SHP77 (cell line): Measurements from ENCODE around the gene ENTPD1.
"Not testable (repeated sequence)": the region's sequence is repeated elsewhere in the genome, so short reads cannot be mapped to it uniquely, and the experiment has no call there.

Experiments
- DNase-seq, 2 experiments: peaks; one replicate each; lab custom pipeline; 2025; lab: John Stamatoyannopoulos, UW

Gene ENTPD1, protein sequence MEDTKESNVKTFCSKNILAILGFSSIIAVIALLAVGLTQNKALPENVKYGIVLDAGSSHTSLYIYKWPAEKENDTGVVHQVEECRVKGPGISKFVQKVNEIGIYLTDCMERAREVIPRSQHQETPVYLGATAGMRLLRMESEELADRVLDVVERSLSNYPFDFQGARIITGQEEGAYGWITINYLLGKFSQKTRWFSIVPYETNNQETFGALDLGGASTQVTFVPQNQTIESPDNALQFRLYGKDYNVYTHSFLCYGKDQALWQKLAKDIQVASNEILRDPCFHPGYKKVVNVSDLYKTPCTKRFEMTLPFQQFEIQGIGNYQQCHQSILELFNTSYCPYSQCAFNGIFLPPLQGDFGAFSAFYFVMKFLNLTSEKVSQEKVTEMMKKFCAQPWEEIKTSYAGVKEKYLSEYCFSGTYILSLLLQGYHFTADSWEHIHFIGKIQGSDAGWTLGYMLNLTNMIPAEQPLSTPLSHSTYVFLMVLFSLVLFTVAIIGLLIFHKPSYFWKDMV

DNA sequence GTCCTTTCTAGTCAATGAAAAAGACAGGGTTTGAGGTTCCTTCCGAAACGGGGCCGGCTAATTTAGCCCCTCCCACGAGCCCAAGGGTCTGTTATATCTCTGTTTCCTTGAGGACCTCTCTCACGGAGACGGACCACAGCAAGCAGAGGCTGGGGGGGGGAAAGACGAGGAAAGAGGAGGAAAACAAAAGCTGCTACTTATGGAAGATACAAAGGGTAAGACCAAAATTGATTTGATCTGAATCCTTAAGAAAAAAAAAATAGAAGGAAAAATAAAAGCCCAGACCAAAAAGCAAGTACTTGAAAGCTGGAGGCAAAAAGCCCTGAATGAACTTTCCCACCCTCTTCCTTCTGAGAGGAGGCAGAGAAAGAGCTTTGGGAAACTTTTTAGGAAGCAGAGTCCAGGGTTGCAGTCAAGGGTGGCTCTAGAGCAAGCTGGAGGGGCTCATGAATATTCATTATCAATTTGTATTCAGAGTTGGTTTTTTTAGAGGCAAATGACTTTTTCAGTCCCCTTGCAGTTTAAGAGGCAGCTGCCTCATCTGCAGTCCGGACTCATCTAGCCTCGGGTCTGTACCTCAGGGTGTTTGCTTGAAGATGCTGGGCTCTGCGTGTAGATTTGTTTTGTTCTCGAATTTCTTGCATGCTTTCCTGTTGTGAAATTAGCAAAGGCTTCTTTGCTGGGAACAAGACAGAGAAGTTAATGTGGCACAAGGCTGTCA lies at the start of gene ENTPD1:
ENTPD1 (plus strand) TSS at position 123 of the 721 bp plus-strand sequence; CDS start at position 200, 77 bp downstream.
- DNase-seq: no peak

DNA sequence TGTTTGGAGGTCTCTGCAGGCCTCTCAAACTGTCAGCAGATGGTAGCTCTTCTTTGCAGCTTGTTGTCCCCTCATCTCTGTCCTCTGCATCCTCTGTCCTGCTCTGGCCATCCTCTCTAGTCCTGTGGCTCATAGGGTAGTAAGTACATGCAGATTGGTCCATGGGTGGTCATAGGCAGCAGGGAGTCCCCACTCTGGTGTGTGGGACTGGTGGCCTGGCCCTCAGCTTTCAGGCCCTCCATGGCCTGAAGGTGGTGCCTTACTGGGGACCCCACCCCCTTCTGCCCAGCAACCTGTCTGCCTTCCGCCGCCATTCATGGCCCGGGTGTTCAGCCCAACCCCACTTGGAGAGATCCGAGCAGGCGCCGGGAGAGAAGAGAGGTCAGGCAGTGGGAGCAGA lies 49.4 kb upstream of the ENTPD1 start:
- DNase-seq: no peak

DNA sequence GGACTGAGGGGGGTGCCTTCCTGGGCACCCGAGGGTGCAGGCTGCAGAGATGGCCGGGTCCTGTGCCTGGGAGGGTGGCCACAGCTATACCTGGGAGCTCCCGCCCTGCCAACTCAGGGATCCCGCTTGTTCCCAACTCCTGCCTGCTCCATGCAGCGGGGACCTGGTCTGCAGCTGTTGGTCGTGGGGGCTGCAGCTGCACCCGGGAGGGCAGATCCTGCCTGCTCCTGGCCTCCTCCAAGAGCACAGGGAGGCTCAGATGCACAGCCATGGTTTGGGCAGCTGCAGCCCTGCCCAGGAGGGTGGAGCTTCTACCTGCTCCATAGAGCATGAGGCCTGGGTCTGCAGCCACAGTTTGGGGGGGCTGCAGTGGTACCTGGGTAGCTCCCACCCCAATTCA lies 49.0 kb upstream of the ENTPD1 start:
- DNase-seq: no peak

DNA sequence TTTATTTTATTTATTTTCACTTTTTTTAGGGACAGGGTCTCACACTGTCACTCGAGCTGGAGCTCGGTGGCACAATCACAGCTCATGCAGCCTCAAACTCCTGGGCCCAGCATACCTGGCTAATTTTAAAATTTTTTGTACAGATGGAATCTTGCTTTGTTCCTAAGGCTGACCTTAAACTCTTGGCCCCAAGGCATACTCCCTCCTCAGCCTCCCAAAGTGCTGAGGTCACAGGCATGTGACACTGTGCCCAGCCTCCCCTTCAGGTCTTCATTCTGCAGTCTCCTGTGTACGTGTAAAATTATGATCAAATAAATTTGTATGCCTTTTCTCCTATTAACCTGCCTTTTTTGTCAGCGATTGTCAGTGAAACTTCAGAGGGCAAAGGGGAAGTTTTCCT lies 44.5 kb upstream of the ENTPD1 start:
- no peak for DNase-seq

DNA sequence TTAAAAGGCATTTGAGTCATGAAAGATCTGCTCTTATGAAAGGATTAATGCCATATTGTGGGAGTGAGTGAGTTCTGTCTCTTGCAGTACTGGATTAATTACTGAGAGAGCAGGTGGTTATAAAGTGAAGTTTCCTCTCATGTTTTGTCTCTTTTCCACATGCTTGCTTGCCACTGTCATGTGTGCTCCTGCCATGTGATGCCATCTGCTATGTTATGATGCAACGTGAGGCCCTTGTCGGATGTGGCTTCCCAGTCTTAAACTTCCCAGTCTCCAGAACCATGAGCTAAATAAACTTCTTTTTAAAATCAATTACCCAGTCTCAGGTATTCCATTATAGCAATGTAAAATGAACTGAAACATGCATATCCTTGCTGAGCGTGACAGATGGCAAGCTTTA lies 39.5 kb upstream of the ENTPD1 start:
- DNase-seq: no peak

DNA sequence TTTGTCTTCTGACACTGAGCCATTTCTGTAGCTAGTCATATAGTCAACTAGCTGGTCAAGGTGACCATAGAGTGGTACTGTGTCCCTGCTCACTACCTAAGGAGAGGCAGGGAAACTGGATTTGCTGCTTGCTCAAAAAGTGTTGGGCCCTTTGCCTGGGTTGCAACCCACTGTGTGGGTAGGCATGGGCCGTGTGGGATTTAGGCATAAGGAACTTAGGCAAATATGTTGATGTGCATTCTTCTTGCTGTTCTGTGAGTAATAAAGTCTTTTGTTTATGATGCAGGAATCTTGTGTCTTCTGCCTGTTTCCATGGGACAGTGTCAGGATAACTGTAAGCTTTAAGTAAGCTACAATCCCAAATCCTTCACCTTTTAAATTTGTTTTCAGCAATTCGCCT lies 39.1 kb upstream of the ENTPD1 start:
- no peak for DNase-seq

DNA sequence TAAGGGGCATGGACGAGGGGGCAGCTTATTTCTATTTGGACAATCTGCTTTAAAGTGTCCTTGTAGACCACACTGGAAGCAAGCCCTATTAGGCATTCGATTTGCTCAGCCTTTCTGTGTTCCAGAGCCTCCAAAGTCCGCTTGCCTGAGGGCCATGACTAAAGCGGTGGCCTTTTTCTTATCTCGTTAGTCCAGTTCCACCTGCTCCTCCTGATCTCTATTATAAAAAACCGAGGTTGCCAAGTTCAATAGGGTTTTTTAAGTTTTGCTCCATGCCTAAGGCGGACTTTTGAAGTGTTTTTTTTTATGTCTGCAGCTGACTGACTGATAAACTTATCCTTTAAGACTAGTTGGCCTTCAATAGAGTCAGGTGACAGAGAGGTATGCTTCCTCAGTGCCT lies 35.2 kb upstream of the ENTPD1 start:
- DNase-seq: not testable (repeated sequence)

DNA sequence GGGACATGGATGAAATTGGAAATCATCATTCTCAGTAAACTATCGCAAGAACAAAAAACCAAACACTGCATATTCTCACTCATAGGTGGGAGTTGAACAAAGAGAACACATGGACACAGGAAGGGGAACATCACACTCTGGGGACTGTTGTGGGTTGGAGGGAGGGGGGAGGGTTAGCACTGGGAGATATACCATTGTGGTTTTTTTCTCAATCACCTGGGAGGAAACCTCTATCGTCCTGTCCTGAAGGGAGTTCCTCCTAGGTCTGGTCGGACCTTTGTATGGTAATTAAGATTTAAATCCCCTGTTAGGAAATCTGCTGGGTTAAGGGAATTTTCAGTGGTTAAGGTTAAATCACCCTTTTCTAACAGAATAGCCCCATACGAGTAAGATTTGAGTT lies 33.5 kb upstream of the ENTPD1 start:
- not testable (repeated sequence) for DNase-seq

DNA sequence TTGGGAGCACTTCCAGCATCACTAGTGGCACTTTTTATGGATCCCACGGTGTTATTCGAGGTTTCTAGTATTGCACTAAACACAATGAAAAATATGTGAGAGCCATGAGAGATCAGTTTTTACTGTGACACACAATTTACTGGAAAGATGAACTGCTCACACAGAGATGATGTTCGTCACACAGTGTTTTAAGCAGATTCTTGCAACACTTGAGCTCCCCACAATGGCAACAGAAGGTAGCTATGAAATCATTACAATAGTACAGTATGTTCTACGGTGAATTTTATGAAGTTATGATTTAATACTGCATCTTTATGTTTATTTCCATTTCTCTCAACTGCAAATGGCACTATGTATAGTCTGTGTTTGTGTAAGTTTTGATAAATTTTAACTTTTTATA lies 27.4 kb upstream of the ENTPD1 start:
- DNase-seq: no peak

DNA sequence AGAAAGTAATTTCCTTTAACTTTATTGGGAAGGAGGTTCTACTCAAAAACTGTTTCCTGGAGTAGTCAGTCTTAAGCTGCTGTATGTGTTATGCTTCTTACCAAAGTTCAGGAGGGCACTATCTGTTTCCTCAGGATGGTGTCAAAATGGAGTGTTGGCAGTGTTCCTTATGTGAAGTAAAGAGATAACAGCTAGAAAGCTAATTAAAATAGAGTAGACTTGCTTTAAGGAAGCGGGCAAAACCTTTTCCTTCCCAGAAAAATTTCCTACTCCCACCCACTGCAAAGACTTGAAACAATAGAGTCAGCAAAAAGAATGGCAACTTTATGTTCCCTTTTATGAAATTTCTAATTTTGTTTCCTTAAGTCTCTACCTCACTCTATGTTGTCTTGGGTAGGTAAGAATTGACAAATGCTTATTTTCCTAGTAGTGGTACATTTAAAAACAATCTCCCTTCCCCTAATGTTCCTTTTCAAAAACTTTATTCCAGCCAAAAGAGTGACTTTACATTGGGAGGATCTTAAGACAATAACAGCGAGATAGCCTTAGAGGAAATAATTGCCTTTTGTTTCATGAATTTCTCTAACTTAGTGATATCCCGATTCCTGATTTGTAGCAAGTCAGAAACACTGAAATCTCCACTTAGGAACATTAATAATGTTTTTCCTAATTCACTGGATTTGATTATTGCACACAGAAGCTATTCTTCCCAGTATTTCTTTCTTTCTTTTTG lies 26.5 kb upstream of the ENTPD1 start:
- no peak for DNase-seq

DNA sequence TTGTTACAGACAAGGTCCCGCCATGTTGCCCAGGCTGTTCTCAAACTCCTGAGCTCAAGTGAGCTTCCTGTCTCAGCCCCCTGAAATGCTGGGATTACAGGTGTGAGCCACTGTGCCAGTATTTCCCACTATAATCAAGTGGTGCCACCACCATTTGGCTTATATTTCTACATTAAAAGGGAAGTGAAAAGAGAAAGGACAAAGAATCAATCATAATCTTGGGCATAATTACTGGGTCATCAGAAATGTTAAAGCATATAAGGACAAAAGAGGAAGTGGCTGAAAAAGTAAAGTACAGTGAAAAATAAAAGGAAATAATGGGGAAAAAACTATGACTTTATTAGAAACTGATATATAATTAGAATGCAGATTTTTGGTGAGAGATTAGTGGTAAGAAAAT lies 25.7 kb upstream of the ENTPD1 start:
- DNase-seq: no peak

DNA sequence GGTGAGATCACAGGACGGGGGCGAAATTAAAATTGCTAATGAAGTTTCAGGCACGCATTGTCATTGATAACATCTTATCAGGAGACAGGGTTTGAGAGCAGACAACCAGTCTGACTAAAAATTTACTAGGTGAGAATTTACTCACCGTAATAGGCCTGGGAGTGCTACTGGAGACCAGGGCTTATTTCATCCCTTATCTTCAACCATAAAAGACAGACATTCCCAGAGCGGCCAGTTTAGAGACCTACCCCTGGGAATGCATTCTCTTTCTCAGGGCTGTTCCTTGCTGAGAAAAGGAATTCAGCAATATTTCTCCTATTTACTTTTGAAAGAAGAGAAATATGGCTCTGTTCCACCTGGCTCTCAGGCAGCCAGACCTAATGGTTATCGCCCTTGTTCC lies 23.1 kb upstream of the ENTPD1 start:
- DNase-seq: not testable (repeated sequence)

DNA sequence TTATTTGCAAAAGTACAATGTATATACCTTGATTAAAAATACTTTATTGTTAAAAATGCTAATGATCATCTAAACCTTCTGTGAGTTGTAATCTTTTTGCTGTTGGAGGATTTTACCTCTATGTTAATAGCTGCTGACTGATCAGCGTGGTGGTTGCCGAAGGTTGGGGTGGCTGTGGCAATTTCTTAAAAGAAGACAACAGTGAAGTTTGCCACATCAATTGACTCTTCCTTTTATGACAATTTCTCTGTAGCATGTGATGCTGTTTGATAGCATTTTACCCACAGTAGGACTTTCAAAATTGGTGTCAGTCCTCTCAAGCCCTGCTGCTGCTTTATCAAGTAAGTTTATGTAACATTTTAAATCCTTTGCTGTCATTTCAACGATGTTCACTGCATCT lies 16.9 kb upstream of the ENTPD1 start:
- no peak for DNase-seq

DNA sequence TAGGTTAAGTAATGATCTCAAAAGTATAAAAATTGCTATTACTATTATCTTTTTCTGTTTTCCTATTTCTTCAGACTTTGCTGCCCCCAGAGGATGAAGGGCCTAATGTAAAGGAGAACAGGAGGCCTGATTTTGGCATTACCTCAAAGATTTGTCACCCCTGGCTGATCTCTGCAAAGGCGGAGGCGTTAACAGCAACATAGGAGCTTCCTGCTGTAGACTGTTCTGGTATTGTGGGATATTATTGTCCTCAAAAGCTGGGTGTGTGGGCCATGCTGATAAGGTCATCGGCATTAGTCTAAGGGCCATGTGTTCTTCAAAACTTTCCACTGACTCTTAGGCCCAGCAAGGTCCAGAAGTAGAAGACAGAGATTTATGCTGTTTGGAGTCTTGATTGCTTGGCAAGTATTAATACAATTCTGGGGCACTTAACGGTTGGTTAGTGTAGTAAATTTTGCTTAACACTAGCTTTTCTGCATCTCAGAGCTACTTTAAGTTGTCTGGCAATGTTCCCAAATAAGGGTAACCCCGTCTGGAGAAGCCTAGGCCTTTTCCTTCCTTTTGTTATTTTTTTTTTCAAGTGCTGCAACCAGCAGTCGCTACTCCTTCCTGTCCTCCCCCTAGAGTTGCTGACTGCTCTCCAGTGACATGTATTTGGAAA lies 14.0 kb upstream of the ENTPD1 start:
- DNase-seq: peak; percentile 35 to 44

DNA sequence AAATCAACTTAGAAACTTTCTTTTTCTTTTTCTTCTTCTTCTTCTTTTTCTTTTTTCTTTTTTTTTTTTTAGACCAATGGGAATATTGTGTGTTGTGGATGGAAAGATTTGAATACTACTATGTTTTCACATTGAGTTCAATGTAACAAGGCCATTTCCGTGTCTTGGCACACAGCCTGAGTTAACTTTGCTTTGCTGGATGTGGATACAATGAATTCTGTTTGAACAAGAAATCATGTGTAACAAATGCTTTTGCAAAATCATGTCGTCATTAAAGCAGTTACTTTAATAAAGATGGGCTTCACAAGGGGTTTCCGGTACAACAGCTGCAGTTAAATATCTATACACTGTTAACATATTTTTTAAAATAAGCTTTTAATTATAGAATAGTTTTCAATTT lies 13.5 kb upstream of the ENTPD1 start:
- DNase-seq: peak; percentile 77 to 85

DNA sequence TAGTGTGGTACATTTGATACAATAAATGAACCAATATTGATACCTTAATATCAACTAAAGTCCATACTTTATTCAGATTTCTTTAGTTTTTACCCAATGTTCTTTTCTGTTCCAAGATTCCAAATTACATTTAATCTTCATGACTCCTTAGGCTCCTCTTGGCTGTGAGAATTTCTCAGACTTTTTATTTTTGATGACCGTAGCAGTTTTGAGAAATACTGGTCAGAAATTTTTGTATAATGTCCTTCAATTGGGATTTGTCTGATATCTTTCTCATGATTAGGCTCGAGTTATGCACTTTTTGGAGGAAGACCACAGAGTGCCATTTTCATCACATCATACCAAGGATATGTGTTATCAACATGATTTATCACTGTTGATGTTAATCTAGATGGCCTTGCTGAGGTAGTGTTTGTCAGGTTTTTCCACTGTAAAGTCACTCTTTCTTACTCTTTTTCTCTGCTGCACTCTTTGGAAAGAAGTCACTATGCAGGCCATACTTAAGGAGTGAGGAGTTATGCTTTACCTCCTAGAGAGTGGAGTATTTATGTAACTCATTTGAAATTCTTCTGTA lies 12.9 kb upstream of the ENTPD1 start:
- DNase-seq: no peak

DNA sequence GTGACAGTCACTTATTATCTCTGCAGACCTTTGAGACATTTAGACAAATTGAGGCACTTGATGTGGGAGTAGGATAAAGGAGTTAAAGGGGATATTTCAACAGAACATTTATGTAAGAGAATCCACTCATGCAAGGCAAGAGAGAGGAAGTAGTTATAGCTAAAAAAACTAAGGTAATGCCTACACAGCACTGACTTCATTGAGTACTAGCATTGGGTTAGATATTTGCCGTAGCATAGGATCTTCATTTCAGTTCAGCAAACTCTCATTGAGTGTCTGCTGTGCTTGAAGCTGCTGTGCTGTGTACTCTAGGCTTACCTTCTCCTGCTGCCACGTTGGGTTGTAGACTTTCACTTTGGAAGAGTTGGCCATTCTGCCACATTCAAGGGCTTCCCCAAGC lies 10.5 kb upstream of the ENTPD1 start:
- DNase-seq: no peak

DNA sequence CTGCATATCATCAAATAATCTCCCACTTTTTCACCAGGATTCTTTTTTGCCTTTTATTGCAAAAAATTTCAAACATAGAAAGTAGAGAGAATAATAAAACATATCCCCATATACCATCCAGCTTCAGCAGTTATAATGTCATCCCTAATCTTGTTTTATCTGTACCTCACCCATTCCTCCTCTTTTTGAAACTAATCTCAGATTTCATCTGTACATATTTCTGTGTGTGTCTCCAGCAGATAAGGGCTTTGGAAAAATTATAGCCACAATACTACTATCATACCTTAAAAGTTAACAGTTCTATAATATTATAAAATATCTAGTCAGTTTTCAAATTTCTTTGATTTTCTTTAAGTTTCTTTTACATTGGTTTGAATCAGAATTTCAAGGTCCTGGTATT lies 7.6 kb upstream of the ENTPD1 start:
- no peak for DNase-seq

DNA sequence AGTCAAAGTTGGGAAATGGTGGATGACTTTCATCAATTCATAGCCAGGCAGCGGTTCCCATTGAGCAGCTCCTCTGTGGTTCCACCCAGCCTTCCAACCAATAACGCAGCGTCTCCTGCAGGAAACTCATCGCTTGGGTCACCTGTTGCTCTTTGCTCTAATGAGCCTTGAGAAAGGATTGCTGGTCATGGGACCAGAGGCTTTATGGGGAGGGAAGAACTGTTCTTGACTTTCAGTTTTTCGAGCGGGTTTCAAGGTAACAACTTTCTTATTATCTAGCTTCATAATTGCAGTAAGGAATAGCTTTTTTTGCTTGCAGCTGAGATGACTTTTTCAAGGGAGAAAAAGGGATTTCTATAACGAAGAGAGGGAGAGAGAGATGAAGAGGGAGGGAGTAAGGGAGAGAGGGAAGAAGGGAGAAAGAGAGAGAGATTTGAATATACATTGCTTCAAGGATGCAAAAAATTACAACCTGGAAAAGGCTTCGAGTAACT lies 405 bp upstream of the ENTPD1 start:
- no peak for DNase-seq

DNA sequence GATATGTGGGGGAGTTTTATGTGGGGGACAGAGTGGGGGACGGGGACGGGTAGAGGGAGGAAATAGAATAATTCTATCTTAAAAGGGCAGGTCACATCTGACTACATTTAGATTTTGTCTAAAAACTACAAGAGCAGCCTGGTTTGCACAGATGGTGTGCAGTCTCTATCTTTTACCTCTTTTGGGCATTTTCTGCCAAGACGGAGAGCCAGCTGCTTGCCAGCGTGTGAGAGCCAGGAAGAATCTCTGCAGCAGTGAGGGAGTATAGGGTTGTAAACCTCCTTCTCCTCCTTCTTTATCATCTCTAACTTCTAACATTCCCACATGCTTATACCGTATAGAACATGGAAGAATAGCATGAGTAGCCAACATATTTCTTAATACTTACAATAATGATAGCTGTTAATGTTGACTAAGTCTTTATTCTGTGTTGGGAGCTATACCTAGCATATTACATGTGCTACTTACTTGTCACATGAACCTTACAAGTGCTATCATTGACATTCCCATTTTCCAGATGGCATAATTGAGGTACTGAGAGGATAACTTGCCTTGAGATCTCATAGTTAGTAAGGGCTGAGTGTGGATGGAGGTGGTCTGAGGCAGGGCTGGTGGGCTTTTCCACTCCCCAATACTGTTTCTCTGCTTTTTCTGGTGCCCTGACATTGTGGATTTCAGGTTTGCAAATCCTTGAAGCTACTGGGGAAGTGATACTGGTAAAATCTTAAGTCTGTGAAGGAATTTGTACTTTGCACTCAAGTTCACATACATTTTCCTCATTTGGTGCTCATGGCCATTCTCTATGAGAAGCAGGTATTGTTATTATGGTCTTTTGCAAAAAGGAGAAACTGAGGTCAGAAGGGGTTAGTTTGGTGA lies 1.1 kb downstream of the ENTPD1 start:
- DNase-seq: no peak
